Measurements from ENCODE around the gene LUZP4.
A peak's percentile ranks its signal among the peaks of the same experiment; 100 is the strongest.
"Not testable (repeated sequence)": the region's sequence is repeated elsewhere in the genome, so short reads cannot be mapped to it uniquely, and the experiment has no call there.

Gene LUZP4

GRCh38 chrX:115318139-115318538 is 28.6 kb downstream of the LUZP4 start:
- Mint-ChIP-seq H3K4me3 (no peak overlapping the region), H3K27ac (no peak overlapping the region), H3K4me1 (no peaks in the 10 kb centered on the region), H3K27me3 (peaks cover 0 to 9% of the 10 kb centered on the region in 2 donors), H3K36me3 (no peaks in the 10 kb centered on the region), H3K9me3 (no peaks in the 10 kb centered on the region)
- no peak for ATAC-seq (replicated peaks)
- DNase-seq, result no peak

DNA sequence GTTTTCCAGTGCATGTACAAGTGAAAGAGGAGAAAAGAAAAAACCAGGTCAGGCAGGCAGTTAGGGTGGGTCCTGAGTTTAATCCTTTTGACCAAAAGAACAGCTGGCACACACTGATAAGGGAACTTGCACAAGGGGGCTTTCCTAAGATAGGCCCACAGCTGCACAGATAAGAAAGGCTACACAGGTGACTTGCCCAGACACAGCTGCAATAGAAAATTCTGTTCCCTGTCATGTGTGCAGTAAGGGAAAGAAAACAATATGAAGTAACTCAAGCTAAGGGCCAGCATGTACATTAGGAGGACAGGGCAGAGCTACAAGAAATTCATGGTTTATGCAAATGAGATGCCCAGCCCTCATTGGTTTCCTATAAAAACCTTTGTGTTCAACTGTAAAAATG is 32.9 kb downstream of the LUZP4 start:
- Mint-ChIP-seq H3K9me3 (no peaks in the 10 kb centered on the region), H3K4me1 (no peaks in the 10 kb centered on the region), H3K27ac (no peak overlapping the region), H3K4me3 (no peak overlapping the region), H3K36me3 (no peaks in the 10 kb centered on the region), H3K27me3 (peaks cover 0 to 9% of the 10 kb centered on the region in 2 donors)
- ATAC-seq (replicated peaks) (no peak), DNase-seq (no peak)

DNA sequence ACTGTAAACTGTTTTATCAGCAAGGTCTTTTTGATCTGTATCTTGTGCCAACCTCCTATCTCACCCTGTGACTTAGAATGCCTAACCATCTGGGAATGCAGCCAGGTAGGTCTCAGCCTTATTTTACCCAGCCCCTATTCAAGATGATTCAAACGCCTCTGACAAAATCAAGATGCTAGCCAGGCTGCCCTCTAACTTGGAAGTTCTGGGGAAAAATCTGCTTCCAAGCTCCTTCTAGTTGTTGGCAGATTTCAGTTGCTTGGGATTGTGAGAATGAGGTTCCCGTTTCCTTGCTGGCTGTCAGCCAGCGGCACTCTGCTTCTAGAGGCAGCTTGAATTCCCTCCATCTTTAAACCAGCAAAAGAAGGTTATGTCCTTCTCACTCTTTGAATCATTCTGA is 34.7 kb downstream of the LUZP4 start:
- Mint-ChIP-seq H3K27ac (no peak overlapping the region), H3K36me3 (no peaks in the 10 kb centered on the region), H3K4me3 (no peak overlapping the region), H3K27me3 (peaks cover 0 to 9% of the 10 kb centered on the region in 2 donors), H3K4me1 (no peaks in the 10 kb centered on the region), H3K9me3 (no peaks in the 10 kb centered on the region)
- DNase-seq (no peak), ATAC-seq (replicated peaks) (no peak)

- H3K36me3 Mint-ChIP-seq; H3K27ac Mint-ChIP-seq; H3K27me3 Mint-ChIP-seq; DNase-seq; ATAC-seq (replicated peaks); H3K4me1 Mint-ChIP-seq; H3K4me3 Mint-ChIP-seq; H3K9me3 Mint-ChIP-seq: not testable (repeated sequence)
These were observed 39.8 kb downstream of the LUZP4 start for GRCh38 chrX:115329282-115329681.

DNA sequence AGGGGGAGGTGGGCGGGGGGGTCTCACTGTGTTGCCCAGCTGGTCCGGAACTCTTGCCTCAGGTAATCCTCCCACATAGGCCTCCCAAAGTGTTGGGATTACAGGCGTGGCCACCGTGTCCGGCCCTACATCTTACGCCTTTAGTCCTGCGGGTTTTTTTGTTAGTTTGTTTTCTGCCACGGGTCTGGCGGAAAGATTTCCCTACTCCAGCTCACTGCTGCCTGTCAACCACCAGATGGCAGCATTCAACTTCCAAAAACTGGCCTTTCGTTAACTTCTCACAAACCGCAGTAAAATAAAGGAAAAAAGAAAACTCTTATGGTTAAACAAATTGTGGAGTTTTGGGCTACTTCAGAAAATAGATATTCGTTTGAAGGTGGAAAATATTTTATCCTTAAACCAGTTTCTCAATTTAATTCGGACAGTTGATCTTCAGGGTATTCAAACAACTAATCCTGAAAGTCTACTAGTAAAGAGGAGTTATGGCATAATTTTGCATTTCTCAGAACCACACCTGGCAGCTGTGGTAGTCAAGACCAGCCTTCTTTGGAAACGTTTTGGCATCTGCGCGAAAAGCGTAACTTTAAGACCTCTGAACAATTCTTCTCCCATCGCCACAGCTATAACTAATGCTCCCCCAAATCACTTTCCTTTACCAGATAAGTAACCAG is 41.1 kb downstream of the LUZP4 start:
- H3K36me3 Mint-ChIP-seq, result no peaks in the 10 kb centered on the region
- no peak for DNase-seq
- H3K9me3 Mint-ChIP-seq, result no peaks in the 10 kb centered on the region
- H3K4me3 Mint-ChIP-seq, result no peak overlapping the region
- peak in 1 of 2 donors; percentile 52 for ATAC-seq (replicated peaks)
- H3K27me3 Mint-ChIP-seq, result peaks cover 0 to 8% of the 10 kb centered on the region in 2 donors
- H3K27ac Mint-ChIP-seq, result no peak overlapping the region
- H3K4me1 Mint-ChIP-seq, result no peaks in the 10 kb centered on the region

- ATAC-seq (replicated peaks) (no peak), DNase-seq (no peak)
- no peaks in the 10 kb centered on the region for H3K4me1 Mint-ChIP-seq
- H3K4me3 Mint-ChIP-seq, result no peak overlapping the region
- no peak overlapping the region for H3K27ac Mint-ChIP-seq
- no peaks in the 10 kb centered on the region for H3K36me3 Mint-ChIP-seq
- H3K9me3 Mint-ChIP-seq, result no peaks in the 10 kb centered on the region
- H3K27me3 Mint-ChIP-seq, result peaks cover 0 to 8% of the 10 kb centered on the region in 2 donors
These were observed 43.3 kb downstream of the LUZP4 start for GRCh38 chrX:115332832-115333231.

GRCh38 chrX:115333446-115333845 is 43.9 kb downstream of the LUZP4 start:
- no peak overlapping the region for H3K27ac Mint-ChIP-seq
- H3K27me3 Mint-ChIP-seq, result peaks cover 0 to 8% of the 10 kb centered on the region in 2 donors
- ATAC-seq (replicated peaks) (no peak), DNase-seq (no peak)
- no peak overlapping the region for H3K4me3 Mint-ChIP-seq
- H3K4me1 Mint-ChIP-seq, result no peaks in the 10 kb centered on the region
- H3K9me3 Mint-ChIP-seq, result no peaks in the 10 kb centered on the region
- H3K36me3 Mint-ChIP-seq, result no peaks in the 10 kb centered on the region

DNA sequence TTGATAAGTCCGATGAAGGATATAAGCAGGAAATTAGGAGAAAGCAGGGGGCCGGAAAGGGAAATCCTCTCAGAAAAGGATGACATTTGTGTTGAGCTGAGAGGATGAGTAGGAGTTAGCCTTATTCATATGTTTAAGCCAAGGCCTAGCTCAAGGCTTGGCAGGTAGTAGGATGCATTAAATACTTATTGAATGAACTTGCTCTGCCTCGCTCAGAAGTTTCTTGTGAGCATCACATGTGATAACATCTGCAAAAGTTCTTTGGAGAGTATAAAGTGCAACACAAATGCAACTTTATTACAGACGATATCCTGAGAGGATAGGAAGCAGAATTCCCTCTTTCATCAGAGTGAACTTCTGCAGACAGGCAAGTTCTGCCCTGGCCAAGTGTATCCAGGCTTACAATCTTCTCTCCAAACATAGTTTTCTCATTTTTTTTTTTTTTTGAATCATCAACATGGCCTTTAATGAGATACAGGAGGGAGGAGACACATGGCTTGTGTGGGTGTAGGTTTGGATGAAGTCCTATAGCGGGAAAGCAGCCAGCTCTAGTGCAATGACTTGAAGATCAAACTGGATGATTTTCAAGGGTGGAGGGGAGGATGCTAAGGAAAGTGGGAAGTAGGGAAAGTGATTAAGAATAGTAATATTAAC is 48.1 kb downstream of the LUZP4 start:
- Mint-ChIP-seq H3K4me1 (no peaks in the 10 kb centered on the region), H3K27me3 (peaks cover 0 to 4% of the 10 kb centered on the region in 2 donors), H3K27ac (no peak overlapping the region), H3K4me3 (no peak overlapping the region), H3K9me3 (no peaks in the 10 kb centered on the region), H3K36me3 (no peaks in the 10 kb centered on the region)
- no peak for DNase-seq
- ATAC-seq (replicated peaks), result no peak

DNA sequence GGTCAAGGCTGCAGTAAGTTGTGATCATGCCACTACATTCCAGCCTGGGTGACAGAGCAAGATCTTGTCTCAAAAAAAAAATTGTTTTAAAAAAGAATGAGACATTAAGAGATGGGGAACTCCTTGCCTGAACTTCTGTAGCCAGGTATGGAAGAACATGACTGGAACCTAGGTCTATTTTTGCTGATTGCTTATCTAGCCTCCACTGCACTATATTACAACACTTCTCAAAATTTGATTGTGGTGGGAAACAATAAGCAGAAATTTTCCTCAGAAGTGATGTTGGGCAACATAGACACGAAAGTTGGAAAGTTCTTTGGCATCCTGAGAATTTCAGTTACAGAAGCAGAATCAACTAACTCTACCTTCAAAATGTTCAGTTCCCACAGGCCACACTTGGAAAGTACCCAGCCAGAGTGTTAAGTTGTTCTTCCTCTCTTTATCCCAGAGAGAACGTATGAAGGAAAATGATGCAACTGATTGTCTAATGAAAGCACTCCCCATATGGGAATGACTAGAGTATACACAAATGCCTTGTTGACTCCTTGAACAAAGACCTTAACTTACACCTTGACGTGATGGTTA is 50.0 kb downstream of the LUZP4 start:
- Mint-ChIP-seq H3K9me3 (no peaks in the 10 kb centered on the region), H3K27me3 (peaks cover 0 to 4% of the 10 kb centered on the region in 2 donors), H3K4me1 (no peaks in the 10 kb centered on the region), H3K36me3 (no peaks in the 10 kb centered on the region), H3K27ac (no peak overlapping the region), H3K4me3 (no peak overlapping the region)
- DNase-seq (no peak), ATAC-seq (replicated peaks) (no peak)

DNA sequence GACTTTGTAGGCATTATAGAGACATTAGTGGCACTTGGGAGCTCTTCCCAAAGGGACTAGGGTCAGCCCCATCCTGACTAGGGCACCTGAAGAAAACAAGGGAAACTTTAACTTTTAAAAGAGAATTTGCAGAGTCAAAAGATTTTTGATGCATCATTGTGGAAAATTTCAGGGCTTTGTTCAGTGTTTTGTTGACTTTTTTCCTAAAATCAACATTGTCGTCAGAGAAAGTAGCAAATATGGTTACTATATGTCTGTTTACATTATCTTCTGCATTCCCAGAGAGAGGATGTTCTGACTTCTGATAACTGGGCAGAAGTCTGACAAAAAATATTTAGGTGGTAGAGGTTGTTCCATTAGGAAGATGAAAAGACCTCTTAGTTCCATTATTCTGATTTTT is 51.9 kb downstream of the LUZP4 start:
- no peaks in the 10 kb centered on the region for H3K9me3 Mint-ChIP-seq
- H3K27ac Mint-ChIP-seq, result no peak overlapping the region
- no peaks in the 10 kb centered on the region for H3K36me3 Mint-ChIP-seq
- H3K4me1 Mint-ChIP-seq, result no peaks in the 10 kb centered on the region
- no peak for ATAC-seq (replicated peaks)
- no peaks in the 10 kb centered on the region for H3K27me3 Mint-ChIP-seq
- no peak for DNase-seq
- H3K4me3 Mint-ChIP-seq, result no peak overlapping the region

- no peak overlapping the region for H3K27ac Mint-ChIP-seq
- no peaks in the 10 kb centered on the region for H3K27me3 Mint-ChIP-seq
- ATAC-seq (replicated peaks), result no peak
- H3K4me1 Mint-ChIP-seq, result no peaks in the 10 kb centered on the region
- DNase-seq, result no peak
- no peak overlapping the region for H3K4me3 Mint-ChIP-seq
- H3K9me3 Mint-ChIP-seq, result no peaks in the 10 kb centered on the region
- H3K36me3 Mint-ChIP-seq, result no peaks in the 10 kb centered on the region
These were observed 55.5 kb downstream of the LUZP4 start for GRCh38 chrX:115344885-115345614.

- Mint-ChIP-seq H3K9me3 (peaks cover 3 to 4% of the 10 kb centered on the region in 2 donors), H3K36me3 (no peaks in the 10 kb centered on the region), H3K27me3 (no peaks in the 10 kb centered on the region), H3K27ac (no peak overlapping the region), H3K4me3 (no peak overlapping the region), H3K4me1 (no peaks in the 10 kb centered on the region)
- ATAC-seq (replicated peaks) (no peak), DNase-seq (no peak)
These were observed 56.1 kb downstream of the LUZP4 start for GRCh38 chrX:115345615-115346014.

- not testable (repeated sequence) for ATAC-seq (replicated peaks); H3K4me1 Mint-ChIP-seq; H3K9me3 Mint-ChIP-seq; DNase-seq; H3K27ac Mint-ChIP-seq; H3K4me3 Mint-ChIP-seq; H3K27me3 Mint-ChIP-seq; H3K36me3 Mint-ChIP-seq
These were observed 57.2 kb downstream of the LUZP4 start for GRCh38 chrX:115346738-115347137.

- peaks cover 3 to 4% of the 10 kb centered on the region in 2 donors for H3K9me3 Mint-ChIP-seq
- no peak overlapping the region for H3K4me3 Mint-ChIP-seq
- H3K36me3 Mint-ChIP-seq, result no peaks in the 10 kb centered on the region
- DNase-seq (no peak), ATAC-seq (replicated peaks) (no peak)
- no peaks in the 10 kb centered on the region for H3K4me1 Mint-ChIP-seq
- H3K27ac Mint-ChIP-seq, result no peak overlapping the region
- no peaks in the 10 kb centered on the region for H3K27me3 Mint-ChIP-seq
These were observed 59.1 kb downstream of the LUZP4 start for GRCh38 chrX:115348446-115349225.
